ENCODE results near the gene ARMC9.

ARMC9 gene

GRCh38 chr2:231212329-231212845 lies 14.0 kb downstream of the ARMC9 start:
- no peak overlapping the region for H3K4me3 ChIP-seq (ENCODE audit: low read length)
- H3K27me3 ChIP-seq (replicated peaks; ENCODE audit: control insufficient read depth, insufficient read depth, low read length) = no peaks in the 10 kb centered on the region
- DNase-seq (ENCODE audit: low read depth) = no peak
- no peaks in the 10 kb centered on the region for H3K9me3 ChIP-seq (ENCODE audit: control insufficient read depth, low read length)
- H3K36me3 ChIP-seq (ENCODE audit: control insufficient read depth, insufficient read depth, low read length, severe bottlenecking) = peaks cover 47% of the 10 kb centered on the region
- H3K4me1 ChIP-seq (ENCODE audit: control insufficient read depth, insufficient read depth, low read length) = peaks cover 2% of the 10 kb centered on the region
- H3K9ac ChIP-seq (ENCODE audit: low read length) = no peak overlapping the region

- Histone ChIP-seq H3K4me1 (ENCODE audit: control insufficient read depth, insufficient read depth, low read length) (peaks cover 2% of the 10 kb centered on the region), H3K9ac (ENCODE audit: low read length) (no peak overlapping the region), H3K27me3 (replicated peaks; ENCODE audit: control insufficient read depth, insufficient read depth, low read length) (no peaks in the 10 kb centered on the region), H3K9me3 (ENCODE audit: control insufficient read depth, low read length) (no peaks in the 10 kb centered on the region), H3K4me3 (ENCODE audit: low read length) (no peak overlapping the region), H3K36me3 (ENCODE audit: control insufficient read depth, insufficient read depth, low read length, severe bottlenecking) (peaks cover 42% of the 10 kb centered on the region)
- DNase-seq (ENCODE audit: low read depth) = no peak
These were observed 15.7 kb downstream of the ARMC9 start for GRCh38 chr2:231213931-231214642.

GRCh38 chr2:231218366-231218765 lies 19.9 kb downstream of the ARMC9 start:
- Histone ChIP-seq H3K9me3 (ENCODE audit: control insufficient read depth, low read length) (no peaks in the 10 kb centered on the region), H3K27me3 (replicated peaks; ENCODE audit: control insufficient read depth, insufficient read depth, low read length) (no peaks in the 10 kb centered on the region), H3K9ac (ENCODE audit: low read length) (no peak overlapping the region), H3K4me3 (ENCODE audit: low read length) (no peak overlapping the region), H3K36me3 (ENCODE audit: control insufficient read depth, insufficient read depth, low read length, severe bottlenecking) (peaks cover 49% of the 10 kb centered on the region), H3K4me1 (ENCODE audit: control insufficient read depth, insufficient read depth, low read length) (no peaks in the 10 kb centered on the region)
- DNase-seq (ENCODE audit: low read depth) = no peak

GRCh38 chr2:231219289-231219688 lies 20.9 kb downstream of the ARMC9 start:
- H3K9ac ChIP-seq (ENCODE audit: low read length) = no peak overlapping the region
- DNase-seq (ENCODE audit: low read depth) = no peak
- H3K4me1 ChIP-seq (ENCODE audit: control insufficient read depth, insufficient read depth, low read length) = no peaks in the 10 kb centered on the region
- peaks cover 51% of the 10 kb centered on the region for H3K36me3 ChIP-seq (ENCODE audit: control insufficient read depth, insufficient read depth, low read length, severe bottlenecking)
- H3K4me3 ChIP-seq (ENCODE audit: low read length) = no peak overlapping the region
- no peaks in the 10 kb centered on the region for H3K27me3 ChIP-seq (replicated peaks; ENCODE audit: control insufficient read depth, insufficient read depth, low read length)
- no peaks in the 10 kb centered on the region for H3K9me3 ChIP-seq (ENCODE audit: control insufficient read depth, low read length)

GRCh38 chr2:231221761-231222160 lies 23.3 kb downstream of the ARMC9 start:
- H3K4me3 ChIP-seq (ENCODE audit: low read length) = no peak overlapping the region
- H3K4me1 ChIP-seq (ENCODE audit: control insufficient read depth, insufficient read depth, low read length) = no peaks in the 10 kb centered on the region
- no peaks in the 10 kb centered on the region for H3K27me3 ChIP-seq (replicated peaks; ENCODE audit: control insufficient read depth, insufficient read depth, low read length)
- peaks cover 33% of the 10 kb centered on the region for H3K36me3 ChIP-seq (ENCODE audit: control insufficient read depth, insufficient read depth, low read length, severe bottlenecking)
- no peak for DNase-seq (ENCODE audit: low read depth)
- H3K9me3 ChIP-seq (ENCODE audit: control insufficient read depth, low read length) = no peaks in the 10 kb centered on the region
- no peak overlapping the region for H3K9ac ChIP-seq (ENCODE audit: low read length)

GRCh38 chr2:231222318-231223000 lies 24.0 kb downstream of the ARMC9 start:
- no peaks in the 10 kb centered on the region for H3K9me3 ChIP-seq (ENCODE audit: control insufficient read depth, low read length)
- H3K27me3 ChIP-seq (replicated peaks; ENCODE audit: control insufficient read depth, insufficient read depth, low read length) = no peaks in the 10 kb centered on the region
- no peak overlapping the region for H3K9ac ChIP-seq (ENCODE audit: low read length)
- peaks cover 29% of the 10 kb centered on the region for H3K36me3 ChIP-seq (ENCODE audit: control insufficient read depth, insufficient read depth, low read length, severe bottlenecking)
- peaks cover 1% of the 10 kb centered on the region for H3K4me1 ChIP-seq (ENCODE audit: control insufficient read depth, insufficient read depth, low read length)
- peak; percentile 70 for DNase-seq (ENCODE audit: low read depth)
- no peak overlapping the region for H3K4me3 ChIP-seq (ENCODE audit: low read length)

GRCh38 chr2:231223001-231223375 lies 24.6 kb downstream of the ARMC9 start:
- no peak overlapping the region for H3K9ac ChIP-seq (ENCODE audit: low read length)
- H3K4me3 ChIP-seq (ENCODE audit: low read length) = no peak overlapping the region
- H3K4me1 ChIP-seq (ENCODE audit: control insufficient read depth, insufficient read depth, low read length) = peaks cover 3% of the 10 kb centered on the region
- no peak for DNase-seq (ENCODE audit: low read depth)
- no peaks in the 10 kb centered on the region for H3K9me3 ChIP-seq (ENCODE audit: control insufficient read depth, low read length)
- H3K36me3 ChIP-seq (ENCODE audit: control insufficient read depth, insufficient read depth, low read length, severe bottlenecking) = peaks cover 30% of the 10 kb centered on the region
- H3K27me3 ChIP-seq (replicated peaks; ENCODE audit: control insufficient read depth, insufficient read depth, low read length) = no peaks in the 10 kb centered on the region

- Histone ChIP-seq H3K36me3 (ENCODE audit: control insufficient read depth, insufficient read depth, low read length, severe bottlenecking) (peaks cover 30% of the 10 kb centered on the region), H3K4me3 (ENCODE audit: low read length) (no peak overlapping the region), H3K4me1 (ENCODE audit: control insufficient read depth, insufficient read depth, low read length) (peaks cover 3% of the 10 kb centered on the region), H3K9me3 (ENCODE audit: control insufficient read depth, low read length) (no peaks in the 10 kb centered on the region), H3K9ac (ENCODE audit: low read length) (no peak overlapping the region), H3K27me3 (replicated peaks; ENCODE audit: control insufficient read depth, insufficient read depth, low read length) (no peaks in the 10 kb centered on the region)
- peak; percentile 32 for DNase-seq (ENCODE audit: low read depth)
These were observed 25.1 kb downstream of the ARMC9 start for GRCh38 chr2:231223458-231223976.

- Histone ChIP-seq H3K27me3 (replicated peaks; ENCODE audit: control insufficient read depth, insufficient read depth, low read length) (no peaks in the 10 kb centered on the region), H3K4me3 (ENCODE audit: low read length) (no peak overlapping the region), H3K9ac (ENCODE audit: low read length) (peak overlapping the region; percentile 22), H3K4me1 (ENCODE audit: control insufficient read depth, insufficient read depth, low read length) (peaks cover 3% of the 10 kb centered on the region), H3K9me3 (ENCODE audit: control insufficient read depth, low read length) (no peaks in the 10 kb centered on the region), H3K36me3 (ENCODE audit: control insufficient read depth, insufficient read depth, low read length, severe bottlenecking) (peaks cover 23% of the 10 kb centered on the region)
- DNase-seq (ENCODE audit: low read depth) = peak; percentile 93
These were observed 29.1 kb downstream of the ARMC9 start for GRCh38 chr2:231227310-231228162.

GRCh38 chr2:231228223-231228622 lies 29.8 kb downstream of the ARMC9 start:
- H3K4me1 ChIP-seq (ENCODE audit: control insufficient read depth, insufficient read depth, low read length) = peaks cover 3% of the 10 kb centered on the region
- no peak overlapping the region for H3K9ac ChIP-seq (ENCODE audit: low read length)
- DNase-seq (ENCODE audit: low read depth) = no peak
- no peaks in the 10 kb centered on the region for H3K27me3 ChIP-seq (replicated peaks; ENCODE audit: control insufficient read depth, insufficient read depth, low read length)
- H3K36me3 ChIP-seq (ENCODE audit: control insufficient read depth, insufficient read depth, low read length, severe bottlenecking) = peaks cover 16% of the 10 kb centered on the region
- no peak overlapping the region for H3K4me3 ChIP-seq (ENCODE audit: low read length)
- H3K9me3 ChIP-seq (ENCODE audit: control insufficient read depth, low read length) = no peaks in the 10 kb centered on the region
